GM12878 (cell line): ENCODE measurements around the gene CHRNA9. TPM values are rescaled to one million over a fixed set of nuclear protein-coding genes. Genes with fewer than 3 reads are reported as not detected.

Experiments used
- CEBPB ChIP-seq, 2 experiments: fragments of 150-350 bp in 1 of 2; IDR thresholded peaks; 2 replicates each; pipeline ENCODE4 v1.6.1; 2012 to 2014; ENCODE audit warnings: low read depth in 2 of 2, low read length in 2 of 2, borderline replicate concordance in 1 of 2, inconsistent platforms in 1 of 2
- EED ChIP-seq: sonication (generic); IDR thresholded peaks from 2 replicates; pipeline ENCODE4 v1.6.1; 2016; ENCODE audit warnings: antibody characterized with exemption, low read depth
- ETV6 ChIP-seq, 2 experiments: fragments of 450-650 bp in 1 of 2; IDR thresholded peaks in 1 of 2; conservative IDR thresholded peaks in 1 of 2; 2 replicates each; pipeline ENCODE4 v1.6.1; 2014; ENCODE audit warnings: antibody characterized with exemption in 1 of 2, borderline replicate concordance in 1 of 2, low read depth in 1 of 2, mild to moderate bottlenecking in 1 of 2, moderate library complexity in 1 of 2
- EZH2 ChIP-seq: IDR thresholded peaks from 2 replicates; pipeline ENCODE4 v1.6.1; 2012; ENCODE audit warnings: low read depth, mild to moderate bottlenecking, control low read depth, inconsistent platforms, low read length, borderline replicate concordance; ENCODE audit not compliant: control insufficient read depth
- HDGF ChIP-seq: fragments of 450-650 bp; IDR thresholded peaks from 2 replicates; pipeline ENCODE4 v1.6.1; 2016; ENCODE audit warnings: antibody characterized with exemption
- MEF2A ChIP-seq: IDR thresholded peaks from 2 replicates; pipeline ENCODE4 v1.6.1; 2011; ENCODE audit warnings: low read depth, mild to moderate bottlenecking, low read length, moderate library complexity; ENCODE audit not compliant: insufficient read depth
- MEF2B ChIP-seq: fragments of 450-650 bp; IDR thresholded peaks from 2 replicates; pipeline ENCODE4 v1.6.1; 2018; ENCODE audit warnings: mild to moderate bottlenecking, moderate library complexity; ENCODE audit not compliant: partially characterized antibody, poor library complexity, severe bottlenecking
- MTA2 ChIP-seq: fragments of 450-650 bp; IDR thresholded peaks from 2 replicates; pipeline ENCODE4 v1.6.1; 2016; ENCODE audit warnings: low read depth, mild to moderate bottlenecking, moderate library complexity
- MTA3 ChIP-seq: IDR thresholded peaks from 2 replicates; pipeline ENCODE4 v1.6.1; 2012; ENCODE audit warnings: low read length, inconsistent platforms, borderline replicate concordance
- NFXL1 ChIP-seq: fragments of 450-650 bp; IDR thresholded peaks from 2 replicates; pipeline ENCODE4 v1.6.1; 2017; ENCODE audit warnings: antibody characterized with exemption, mild to moderate bottlenecking, borderline replicate concordance
- PAX8 ChIP-seq: fragments of 450-650 bp; IDR thresholded peaks from 2 replicates; pipeline ENCODE4 v1.6.1; 2017; ENCODE audit warnings: mild to moderate bottlenecking, moderate library complexity
- POLR2A ChIP-seq: IDR thresholded peaks from 2 replicates; pipeline ENCODE4 v1.6.1; 2011; ENCODE audit warnings: low read depth, mild to moderate bottlenecking, low read length
- RAD21 ChIP-seq: IDR thresholded peaks from 2 replicates; pipeline ENCODE4 v1.6.1; 2011; ENCODE audit warnings: mild to moderate bottlenecking, low read depth, low read length, moderate library complexity; ENCODE audit not compliant: insufficient read depth
- SMAD5 ChIP-seq: IDR thresholded peaks from 2 replicates; pipeline ENCODE4 v1.6.1; 2016; ENCODE audit warnings: antibody characterized with exemption, low read depth
- SMARCA5 ChIP-seq: fragments of 450-650 bp; IDR thresholded peaks from 2 replicates; pipeline ENCODE4 v1.6.1; 2017; ENCODE audit warnings: mild to moderate bottlenecking
- SP1 ChIP-seq: IDR thresholded peaks from one replicate; pipeline ENCODE4 v1.6.1; 2011; ENCODE audit warnings: low read depth, low read length
- STAT3 ChIP-seq: IDR thresholded peaks from 2 replicates; pipeline ENCODE4 v1.6.1; 2011; ENCODE audit warnings: low read depth, low read length, improper control_type of control experiment
- polyA plus RNA-seq, 11 experiments: library from polyadenylated mRNA; depleted of rRNA in 4 of 11; unstranded in 6 of 11; stranded (reverse) in 5 of 11; fragments of >200 nt; fragmentation: Nextera tagmentation in 4 of 11; fragmentation: Illumina TruSeq in 1 of 11; extraction: Ambion mirVana in 4 of 11; extraction: Trizol in 1 of 11; gene quantifications; 1 replicate in 1 of 11; 2 replicates in 10 of 11; pipeline versions ENCODE4 v1.2.1 to v1.2.3, GENCODE V29; 2011 to 2016; ENCODE audit warnings: inconsistent platforms in 2 of 11, missing spikeins in 2 of 11, low read depth in 1 of 11
- total RNA-seq, 4 experiments: library from RNA; depleted of rRNA in 3 of 4; stranded (reverse); fragments of >200 nt in 3 of 4; fragmentation: Illumina TruSeq in 1 of 4; extraction: Trizol in 1 of 4; gene quantifications; 2 replicates each; pipeline versions ENCODE4 v1.2.1 to v1.2.3, GENCODE V29; 2013 to 2021
- TF ChIP-seq, protein P1 (sequence below): fragments of 450-650 bp; IDR thresholded peaks from 2 replicates; pipeline ENCODE4 v1.6.1; 2017; ENCODE audit warnings: mild to moderate bottlenecking, moderate library complexity
- TF ChIP-seq, protein P2 (sequence below), 3 experiments: IDR thresholded peaks in 2 of 3; conservative IDR thresholded peaks in 1 of 3; 2 replicates each; pipeline ENCODE4 v1.5.1; 2011; ENCODE audit warnings: low read depth in 3 of 3, low read length in 3 of 3, mild to moderate bottlenecking in 3 of 3, control low read depth in 2 of 3, moderate library complexity in 2 of 3, inconsistent platforms in 1 of 3, mixed read lengths in 1 of 3; ENCODE audit not compliant: control insufficient read depth in 2 of 3, insufficient read depth in 1 of 3; ENCODE audit errors: extremely low read depth in 1 of 3
- TF ChIP-seq, protein P3 (sequence below): IDR thresholded peaks from 2 replicates; pipeline ENCODE4 v1.6.1; 2012; ENCODE audit warnings: improper control_type of control experiment, low read depth, low read length; ENCODE audit not compliant: insufficient replicate concordance

CHRNA9 gene
- total and polyA plus RNA-seq, 10 of the 15 experiments (the other 5 are each of a cell fraction or from before 2014, with no cell fraction given) = 0.05 to 0.09 (median 0.08) TPM; not detected in 7

DNA sequence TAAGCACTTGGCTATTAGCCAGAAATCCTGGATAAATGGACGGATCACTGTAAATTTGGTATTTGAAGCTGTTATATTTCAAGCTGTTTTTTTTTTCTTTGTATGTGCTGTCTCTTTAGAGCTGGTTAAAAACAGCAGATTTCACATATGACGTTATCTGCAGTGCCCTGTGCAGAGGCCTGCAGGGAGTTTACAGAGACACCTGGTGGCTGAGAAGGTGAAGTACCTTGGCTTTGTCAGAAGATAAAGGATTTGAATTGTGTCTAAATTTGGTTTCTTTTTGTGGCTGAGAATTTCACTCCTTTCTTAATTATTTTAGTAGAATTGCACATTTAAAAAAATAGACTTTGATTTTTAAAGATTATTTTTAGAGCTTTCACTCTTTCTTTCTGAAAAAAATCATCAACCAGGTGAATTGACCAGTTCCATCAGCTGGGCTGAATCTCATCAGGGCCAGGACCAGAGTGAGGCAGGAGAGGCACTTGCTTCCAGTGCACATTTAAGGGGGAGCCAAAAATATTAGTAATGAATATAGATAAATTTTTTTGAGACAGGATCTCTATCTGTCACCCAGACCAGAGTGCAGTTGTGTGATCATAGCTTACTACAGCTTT lies 9.6 kb upstream of the CHRNA9 start (continued):
- TF ChIP-seq, protein P1, sequence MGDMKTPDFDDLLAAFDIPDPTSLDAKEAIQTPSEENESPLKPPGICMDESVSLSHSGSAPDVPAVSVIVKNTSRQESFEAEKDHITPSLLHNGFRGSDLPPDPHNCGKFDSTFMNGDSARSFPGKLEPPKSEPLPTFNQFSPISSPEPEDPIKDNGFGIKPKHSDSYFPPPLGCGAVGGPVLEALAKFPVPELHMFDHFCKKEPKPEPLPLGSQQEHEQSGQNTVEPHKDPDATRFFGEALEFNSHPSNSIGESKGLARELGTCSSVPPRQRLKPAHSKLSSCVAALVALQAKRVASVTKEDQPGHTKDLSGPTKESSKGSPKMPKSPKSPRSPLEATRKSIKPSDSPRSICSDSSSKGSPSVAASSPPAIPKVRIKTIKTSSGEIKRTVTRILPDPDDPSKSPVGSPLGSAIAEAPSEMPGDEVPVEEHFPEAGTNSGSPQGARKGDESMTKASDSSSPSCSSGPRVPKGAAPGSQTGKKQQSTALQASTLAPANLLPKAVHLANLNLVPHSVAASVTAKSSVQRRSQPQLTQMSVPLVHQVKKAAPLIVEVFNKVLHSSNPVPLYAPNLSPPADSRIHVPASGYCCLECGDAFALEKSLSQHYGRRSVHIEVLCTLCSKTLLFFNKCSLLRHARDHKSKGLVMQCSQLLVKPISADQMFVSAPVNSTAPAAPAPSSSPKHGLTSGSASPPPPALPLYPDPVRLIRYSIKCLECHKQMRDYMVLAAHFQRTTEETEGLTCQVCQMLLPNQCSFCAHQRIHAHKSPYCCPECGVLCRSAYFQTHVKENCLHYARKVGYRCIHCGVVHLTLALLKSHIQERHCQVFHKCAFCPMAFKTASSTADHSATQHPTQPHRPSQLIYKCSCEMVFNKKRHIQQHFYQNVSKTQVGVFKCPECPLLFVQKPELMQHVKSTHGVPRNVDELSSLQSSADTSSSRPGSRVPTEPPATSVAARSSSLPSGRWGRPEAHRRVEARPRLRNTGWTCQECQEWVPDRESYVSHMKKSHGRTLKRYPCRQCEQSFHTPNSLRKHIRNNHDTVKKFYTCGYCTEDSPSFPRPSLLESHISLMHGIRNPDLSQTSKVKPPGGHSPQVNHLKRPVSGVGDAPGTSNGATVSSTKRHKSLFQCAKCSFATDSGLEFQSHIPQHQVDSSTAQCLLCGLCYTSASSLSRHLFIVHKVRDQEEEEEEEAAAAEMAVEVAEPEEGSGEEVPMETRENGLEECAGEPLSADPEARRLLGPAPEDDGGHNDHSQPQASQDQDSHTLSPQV = no peak
- no peak for TF ChIP-seq SMARCA5
- TF ChIP-seq POLR2A = no peak
- TF ChIP-seq SP1 = no peak
- TF ChIP-seq STAT3 = no peak
- TF ChIP-seq RAD21 = peak; percentile 96
- no peak for TF ChIP-seq MEF2A
- TF ChIP-seq MTA2 = no peak
- TF ChIP-seq, protein P2, sequence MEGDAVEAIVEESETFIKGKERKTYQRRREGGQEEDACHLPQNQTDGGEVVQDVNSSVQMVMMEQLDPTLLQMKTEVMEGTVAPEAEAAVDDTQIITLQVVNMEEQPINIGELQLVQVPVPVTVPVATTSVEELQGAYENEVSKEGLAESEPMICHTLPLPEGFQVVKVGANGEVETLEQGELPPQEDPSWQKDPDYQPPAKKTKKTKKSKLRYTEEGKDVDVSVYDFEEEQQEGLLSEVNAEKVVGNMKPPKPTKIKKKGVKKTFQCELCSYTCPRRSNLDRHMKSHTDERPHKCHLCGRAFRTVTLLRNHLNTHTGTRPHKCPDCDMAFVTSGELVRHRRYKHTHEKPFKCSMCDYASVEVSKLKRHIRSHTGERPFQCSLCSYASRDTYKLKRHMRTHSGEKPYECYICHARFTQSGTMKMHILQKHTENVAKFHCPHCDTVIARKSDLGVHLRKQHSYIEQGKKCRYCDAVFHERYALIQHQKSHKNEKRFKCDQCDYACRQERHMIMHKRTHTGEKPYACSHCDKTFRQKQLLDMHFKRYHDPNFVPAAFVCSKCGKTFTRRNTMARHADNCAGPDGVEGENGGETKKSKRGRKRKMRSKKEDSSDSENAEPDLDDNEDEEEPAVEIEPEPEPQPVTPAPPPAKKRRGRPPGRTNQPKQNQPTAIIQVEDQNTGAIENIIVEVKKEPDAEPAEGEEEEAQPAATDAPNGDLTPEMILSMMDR (IDR thresholded peaks at IDR 0.05 in 2 of 3, conservative IDR thresholded peaks at IDR 0.05 in 1 of 3; ENCODE audit: control insufficient read depth in 2 of 3, extremely low read depth in 1 of 3, insufficient read depth in 1 of 3, low read depth in 3 of 3, low read length in 3 of 3) = peak; percentile 86 to 94 (median 89)
- no peak for TF ChIP-seq MTA3
- TF ChIP-seq PAX8 = no peak
- no peak for TF ChIP-seq NFXL1
- no peak for TF ChIP-seq ETV6 (conservative IDR thresholded peaks at IDR 0.05 in 1 of 2, IDR thresholded peaks at IDR 0.05 in 1 of 2; ENCODE audit: borderline replicate concordance in 1 of 2, low read depth in 1 of 2)
- TF ChIP-seq, protein P3, sequence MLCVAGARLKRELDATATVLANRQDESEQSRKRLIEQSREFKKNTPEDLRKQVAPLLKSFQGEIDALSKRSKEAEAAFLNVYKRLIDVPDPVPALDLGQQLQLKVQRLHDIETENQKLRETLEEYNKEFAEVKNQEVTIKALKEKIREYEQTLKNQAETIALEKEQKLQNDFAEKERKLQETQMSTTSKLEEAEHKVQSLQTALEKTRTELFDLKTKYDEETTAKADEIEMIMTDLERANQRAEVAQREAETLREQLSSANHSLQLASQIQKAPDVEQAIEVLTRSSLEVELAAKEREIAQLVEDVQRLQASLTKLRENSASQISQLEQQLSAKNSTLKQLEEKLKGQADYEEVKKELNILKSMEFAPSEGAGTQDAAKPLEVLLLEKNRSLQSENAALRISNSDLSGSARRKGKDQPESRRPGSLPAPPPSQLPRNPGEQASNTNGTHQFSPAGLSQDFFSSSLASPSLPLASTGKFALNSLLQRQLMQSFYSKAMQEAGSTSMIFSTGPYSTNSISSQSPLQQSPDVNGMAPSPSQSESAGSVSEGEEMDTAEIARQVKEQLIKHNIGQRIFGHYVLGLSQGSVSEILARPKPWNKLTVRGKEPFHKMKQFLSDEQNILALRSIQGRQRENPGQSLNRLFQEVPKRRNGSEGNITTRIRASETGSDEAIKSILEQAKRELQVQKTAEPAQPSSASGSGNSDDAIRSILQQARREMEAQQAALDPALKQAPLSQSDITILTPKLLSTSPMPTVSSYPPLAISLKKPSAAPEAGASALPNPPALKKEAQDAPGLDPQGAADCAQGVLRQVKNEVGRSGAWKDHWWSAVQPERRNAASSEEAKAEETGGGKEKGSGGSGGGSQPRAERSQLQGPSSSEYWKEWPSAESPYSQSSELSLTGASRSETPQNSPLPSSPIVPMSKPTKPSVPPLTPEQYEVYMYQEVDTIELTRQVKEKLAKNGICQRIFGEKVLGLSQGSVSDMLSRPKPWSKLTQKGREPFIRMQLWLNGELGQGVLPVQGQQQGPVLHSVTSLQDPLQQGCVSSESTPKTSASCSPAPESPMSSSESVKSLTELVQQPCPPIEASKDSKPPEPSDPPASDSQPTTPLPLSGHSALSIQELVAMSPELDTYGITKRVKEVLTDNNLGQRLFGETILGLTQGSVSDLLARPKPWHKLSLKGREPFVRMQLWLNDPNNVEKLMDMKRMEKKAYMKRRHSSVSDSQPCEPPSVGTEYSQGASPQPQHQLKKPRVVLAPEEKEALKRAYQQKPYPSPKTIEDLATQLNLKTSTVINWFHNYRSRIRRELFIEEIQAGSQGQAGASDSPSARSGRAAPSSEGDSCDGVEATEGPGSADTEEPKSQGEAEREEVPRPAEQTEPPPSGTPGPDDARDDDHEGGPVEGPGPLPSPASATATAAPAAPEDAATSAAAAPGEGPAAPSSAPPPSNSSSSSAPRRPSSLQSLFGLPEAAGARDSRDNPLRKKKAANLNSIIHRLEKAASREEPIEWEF = no peak
- TF ChIP-seq SMAD5 = no peak
- peak; percentile 56 for TF ChIP-seq MEF2B
- TF ChIP-seq EZH2 = no peak
- no peak for TF ChIP-seq EED
- no peak for TF ChIP-seq HDGF
- no peak for TF ChIP-seq CEBPB (IDR thresholded peaks at IDR 0.05; ENCODE audit: borderline replicate concordance in 1 of 2, low read depth in 2 of 2, low read length in 2 of 2)
